Caco-2 (cell line): Measurements from ENCODE around the gene NDST4. TPM values are rescaled to one million over a fixed set of nuclear protein-coding genes. Genes with fewer than 3 reads are reported as not detected.

Source experiments
- BruUV-seq: library from RNA; stranded (reverse); fragments of 400-500 nt; replicated peaks from 2 replicates; lab custom pipeline; 2021; lab: Mats Ljungman, UMichigan
- CTCF ChIA-PET: fragments of 300-600 bp; sonication (Branson Sonifier 250); formaldehyde crosslinking; loops from one replicate; lab custom pipeline; 2022; ENCODE audit warnings: antibody characterized with exemption; lab: Charles Lee
- POLR2A ChIA-PET: fragments of 300-600 bp; sonication (Branson Sonifier 250); formaldehyde crosslinking; loops from one replicate; lab custom pipeline; 2022; ENCODE audit warnings: antibody characterized with exemption; lab: Charles Lee
- DNase-seq, 2 experiments: peaks; one replicate each; pipeline versions ENCODE4 v3.0.0 to v3.0.0-alpha.2; 2020 to 2022
- H3K27me3 ChIP-seq: replicated peaks from 2 replicates; pipeline ENCODE4 v1.6.0; 2011; ENCODE audit warnings: low read length; ENCODE audit not compliant: control insufficient read depth, insufficient read depth
- H3K36me3 ChIP-seq: 2 replicates; pipeline ENCODE4 v1.5.1; 2011; ENCODE audit warnings: low read length; ENCODE audit not compliant: control insufficient read depth, insufficient read depth
- H3K4me1 ChIP-seq: fragments of 250-450 bp; sonication (Bioruptor Pico); 2 replicates; pipeline ENCODE4 v1.5.1; 2020; ENCODE audit warnings: mild to moderate bottlenecking
- H3K4me3 ChIP-seq: 2 replicates; pipeline ENCODE4 v1.5.1; 2011; ENCODE audit warnings: low read depth, mild to moderate bottlenecking, control low read depth, low read length
- H3K9me3 ChIP-seq: fragments of 250-450 bp; sonication (Bioruptor Pico); 2 replicates; pipeline ENCODE4 v1.5.1; 2020; ENCODE audit warnings: mild to moderate bottlenecking, moderate library complexity
- H3K27ac Mint-ChIP-seq: one replicate; pipeline ENCODE4 v1.8.0; 2022; ENCODE audit warnings: mixed read lengths; ENCODE audit not compliant: unreplicated experiment
- H3K27me3 Mint-ChIP-seq: one replicate; pipeline ENCODE4 v1.8.0; 2022; ENCODE audit warnings: mixed read lengths; ENCODE audit not compliant: insufficient read depth, unreplicated experiment
- H3K36me3 Mint-ChIP-seq: one replicate; pipeline ENCODE4 v1.8.0; 2022; ENCODE audit warnings: mild to moderate bottlenecking, mixed read lengths; ENCODE audit not compliant: insufficient read depth, unreplicated experiment
- H3K4me1 Mint-ChIP-seq: one replicate; pipeline ENCODE4 v1.8.0; 2022; ENCODE audit warnings: low read depth, mixed read lengths; ENCODE audit not compliant: unreplicated experiment
- H3K4me3 Mint-ChIP-seq: one replicate; pipeline ENCODE4 v1.8.0; 2022; ENCODE audit warnings: mild to moderate bottlenecking, moderate library complexity, mixed read lengths; ENCODE audit not compliant: unreplicated experiment
- H3K9me3 Mint-ChIP-seq: one replicate; pipeline ENCODE4 v1.8.0; 2022; ENCODE audit warnings: mixed read lengths; ENCODE audit not compliant: unreplicated experiment
- CTCF ChIP-seq, 2 experiments: fragments of 200-600 bp in 1 of 2; IDR thresholded peaks; 1 replicate in 1 of 2; 2 replicates in 1 of 2; pipeline versions ENCODE4 v1.5.1 to v1.8.0; 2011 to 2022; ENCODE audit warnings: antibody characterized with exemption in 1 of 2, control low read depth in 1 of 2, inconsistent platforms in 1 of 2, low read depth in 1 of 2, low read length in 1 of 2, mild to moderate bottlenecking in 1 of 2, moderate library complexity in 1 of 2; ENCODE audit not compliant: insufficient read depth in 1 of 2, severe bottlenecking in 1 of 2, unreplicated experiment in 1 of 2
- intact Hi-C: fragments of 100-400 bp; cut with micrococcal nuclease; formaldehyde crosslinking; loops from one replicate; pipeline ENCODE4 v1.10.0; 2022; ENCODE audit not compliant: unreplicated experiment
- total RNA-seq: library from RNA; stranded (reverse); gene quantifications from 2 replicates; pipeline ENCODE4 v1.2.3, GENCODE V29; 2022

NDST4 gene
- total RNA-seq, 1 experiment from 2014 or later: 4.4 TPM

GRCh38 chr4:114864060-114864459 lies 249.4 kb downstream of the NDST4 start:
- no peak for DNase-seq
- H3K4me1 ChIP-seq: no peaks in the 10 kb centered on the region
- Mint-ChIP-seq H3K4me1 (no peaks in the 10 kb centered on the region), H3K27me3 (no peaks in the 10 kb centered on the region), H3K36me3 (no peaks in the 10 kb centered on the region), H3K9me3 (no peaks in the 10 kb centered on the region), H3K4me3 (no peak overlapping the region), H3K27ac (no peak overlapping the region)
- no TSS peak for BruUV-seq
- H3K9me3 ChIP-seq: no peaks in the 10 kb centered on the region
- no peak for TF ChIP-seq CTCF (IDR thresholded peaks at IDR 0.05; ENCODE audit: insufficient read depth in 1 of 2, low read depth in 1 of 2, low read length in 1 of 2, severe bottlenecking in 1 of 2, unreplicated experiment in 1 of 2)
- intact Hi-C loops: no loop called here
- no peak overlapping the region for H3K4me3 ChIP-seq
- CTCF ChIA-PET: no interaction called here
- H3K27me3 ChIP-seq: no peaks in the 10 kb centered on the region
- POLR2A ChIA-PET: no interaction called here
- H3K36me3 ChIP-seq: no peaks in the 10 kb centered on the region

- CTCF ChIA-PET: no interaction called here
- Mint-ChIP-seq H3K9me3 (no peaks in the 10 kb centered on the region), H3K27ac (no peak overlapping the region), H3K27me3 (no peaks in the 10 kb centered on the region), H3K4me1 (no peaks in the 10 kb centered on the region), H3K36me3 (no peaks in the 10 kb centered on the region), H3K4me3 (no peak overlapping the region)
- H3K27me3 ChIP-seq: no peaks in the 10 kb centered on the region
- POLR2A ChIA-PET: no interaction called here
- H3K9me3 ChIP-seq: no peaks in the 10 kb centered on the region
- no peak for TF ChIP-seq CTCF (IDR thresholded peaks at IDR 0.05; ENCODE audit: insufficient read depth in 1 of 2, low read depth in 1 of 2, low read length in 1 of 2, severe bottlenecking in 1 of 2, unreplicated experiment in 1 of 2)
- intact Hi-C loops: no loop called here
- no peaks in the 10 kb centered on the region for H3K36me3 ChIP-seq
- H3K4me3 ChIP-seq: no peak overlapping the region
- no peaks in the 10 kb centered on the region for H3K4me1 ChIP-seq
- no TSS peak for BruUV-seq
- DNase-seq: no peak
Observed at GRCh38 chr4:114860786-114861185, 252.6 kb downstream of the NDST4 start.

GRCh38 chr4:114857831-114858230 lies 255.6 kb downstream of the NDST4 start:
- H3K4me3 Mint-ChIP-seq: no peak overlapping the region
- CTCF ChIA-PET: no interaction called here
- no peak overlapping the region for H3K27ac Mint-ChIP-seq
- peaks cover 5% of the 10 kb centered on the region for H3K9me3 Mint-ChIP-seq
- no peak for TF ChIP-seq CTCF (IDR thresholded peaks at IDR 0.05; ENCODE audit: insufficient read depth in 1 of 2, low read depth in 1 of 2, low read length in 1 of 2, severe bottlenecking in 1 of 2, unreplicated experiment in 1 of 2)
- no peaks in the 10 kb centered on the region for H3K27me3 Mint-ChIP-seq
- no peaks in the 10 kb centered on the region for H3K9me3 ChIP-seq
- H3K27me3 ChIP-seq: no peaks in the 10 kb centered on the region
- H3K4me3 ChIP-seq: no peak overlapping the region
- H3K36me3 Mint-ChIP-seq: no peaks in the 10 kb centered on the region
- intact Hi-C loops: no loop called here
- H3K4me1 Mint-ChIP-seq: no peaks in the 10 kb centered on the region
- POLR2A ChIA-PET: no interaction called here
- BruUV-seq: no TSS peak
- no peaks in the 10 kb centered on the region for H3K4me1 ChIP-seq
- peak in 1 of 2 experiments; percentile 4 for DNase-seq
- H3K36me3 ChIP-seq: no peaks in the 10 kb centered on the region
